ENCODE data around the gene ANXA1. TPM values are rescaled to one million over a fixed set of nuclear protein-coding genes. Genes with fewer than 3 reads are reported as not detected.
A peak's percentile ranks its signal among the peaks of the same experiment; 100 is the strongest.

ANXA1 gene
- total RNA-seq, 1 donor from 2014 or later: 340 TPM

- Histone ChIP-seq H3K27me3 (ENCODE audit: low read depth) (no peaks in the 10 kb centered on the region), H3K9me3 (no peaks in the 10 kb centered on the region), H3K36me3 (peaks cover 1% of the 10 kb centered on the region), H3K27ac (peak overlapping the region; percentile 74), H3K4me3 (peak overlapping the region; percentile 6), H3K4me1 (peaks cover 51% of the 10 kb centered on the region)
- DNase-seq (no peak), ATAC-seq (peak; percentile 60 to 71)
- intact Hi-C loops (cut with DNase I): no loop called here
- TF ChIP-seq, protein P1, sequence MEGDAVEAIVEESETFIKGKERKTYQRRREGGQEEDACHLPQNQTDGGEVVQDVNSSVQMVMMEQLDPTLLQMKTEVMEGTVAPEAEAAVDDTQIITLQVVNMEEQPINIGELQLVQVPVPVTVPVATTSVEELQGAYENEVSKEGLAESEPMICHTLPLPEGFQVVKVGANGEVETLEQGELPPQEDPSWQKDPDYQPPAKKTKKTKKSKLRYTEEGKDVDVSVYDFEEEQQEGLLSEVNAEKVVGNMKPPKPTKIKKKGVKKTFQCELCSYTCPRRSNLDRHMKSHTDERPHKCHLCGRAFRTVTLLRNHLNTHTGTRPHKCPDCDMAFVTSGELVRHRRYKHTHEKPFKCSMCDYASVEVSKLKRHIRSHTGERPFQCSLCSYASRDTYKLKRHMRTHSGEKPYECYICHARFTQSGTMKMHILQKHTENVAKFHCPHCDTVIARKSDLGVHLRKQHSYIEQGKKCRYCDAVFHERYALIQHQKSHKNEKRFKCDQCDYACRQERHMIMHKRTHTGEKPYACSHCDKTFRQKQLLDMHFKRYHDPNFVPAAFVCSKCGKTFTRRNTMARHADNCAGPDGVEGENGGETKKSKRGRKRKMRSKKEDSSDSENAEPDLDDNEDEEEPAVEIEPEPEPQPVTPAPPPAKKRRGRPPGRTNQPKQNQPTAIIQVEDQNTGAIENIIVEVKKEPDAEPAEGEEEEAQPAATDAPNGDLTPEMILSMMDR (IDR thresholded peaks at IDR 0.05): no peak
Measured at GRCh38 chr9:73149371-73150067, 2.1 kb upstream of the ANXA1 start.

DNA sequence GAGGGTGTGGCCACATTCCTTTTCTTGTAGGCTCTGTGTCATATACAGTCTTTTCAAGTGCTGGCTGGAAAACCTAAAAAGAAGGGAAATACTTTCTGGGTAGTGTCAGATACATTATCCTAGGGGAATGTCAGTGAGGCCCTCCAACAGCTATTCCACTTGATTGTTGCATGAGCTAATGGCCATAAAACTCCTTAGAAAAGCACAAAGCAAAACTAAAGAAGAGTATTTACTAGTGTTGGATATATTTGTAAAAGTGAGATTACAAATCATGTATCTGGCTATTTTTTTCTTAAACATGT lies 829 bp downstream of the ANXA1 start:
- TF ChIP-seq, protein P1 (IDR thresholded peaks at IDR 0.05): no peak
- no peaks in the 10 kb centered on the region for H3K9me3 ChIP-seq
- peak overlapping the region; percentile 89 for H3K27ac ChIP-seq
- ATAC-seq (peak; percentile 46 to 61), DNase-seq (no peak)
- peaks cover 3% of the 10 kb centered on the region for H3K36me3 ChIP-seq
- peak overlapping the region; percentile 53 for H3K4me3 ChIP-seq
- peaks cover 78% of the 10 kb centered on the region for H3K4me1 ChIP-seq
- intact Hi-C loops (cut with DNase I): no loop called here
- H3K27me3 ChIP-seq (ENCODE audit: low read depth): no peaks in the 10 kb centered on the region

DNA sequence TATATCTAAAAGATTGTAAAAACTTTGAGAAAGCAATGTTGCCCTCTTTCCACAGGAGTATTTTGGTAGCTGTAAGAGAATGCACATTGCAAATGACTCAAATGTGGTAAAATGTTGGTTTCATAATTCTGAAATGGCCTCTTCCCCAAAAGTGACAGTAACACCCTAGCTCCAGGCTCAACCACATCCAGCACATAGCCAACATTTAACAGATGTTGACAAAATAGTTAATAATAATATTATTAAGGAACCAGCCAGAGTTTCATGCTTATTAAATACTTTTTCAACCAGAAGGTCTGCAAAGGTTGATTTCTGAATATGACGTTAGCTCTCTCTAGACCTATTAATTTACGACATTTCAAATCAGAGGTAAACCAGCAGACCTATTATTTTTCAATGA lies 1.3 kb downstream of the ANXA1 start:
- Histone ChIP-seq H3K27ac (peak overlapping the region; percentile 89), H3K36me3 (peaks cover 3% of the 10 kb centered on the region), H3K9me3 (no peaks in the 10 kb centered on the region), H3K27me3 (ENCODE audit: low read depth) (no peaks in the 10 kb centered on the region), H3K4me1 (peaks cover 78% of the 10 kb centered on the region), H3K4me3 (peak overlapping the region; percentile 53)
- no peak for DNase-seq
- intact Hi-C loops (cut with DNase I): no loop called here
- TF ChIP-seq, protein P1 (IDR thresholded peaks at IDR 0.05): no peak
- ATAC-seq: peak; percentile 53 to 55

DNA sequence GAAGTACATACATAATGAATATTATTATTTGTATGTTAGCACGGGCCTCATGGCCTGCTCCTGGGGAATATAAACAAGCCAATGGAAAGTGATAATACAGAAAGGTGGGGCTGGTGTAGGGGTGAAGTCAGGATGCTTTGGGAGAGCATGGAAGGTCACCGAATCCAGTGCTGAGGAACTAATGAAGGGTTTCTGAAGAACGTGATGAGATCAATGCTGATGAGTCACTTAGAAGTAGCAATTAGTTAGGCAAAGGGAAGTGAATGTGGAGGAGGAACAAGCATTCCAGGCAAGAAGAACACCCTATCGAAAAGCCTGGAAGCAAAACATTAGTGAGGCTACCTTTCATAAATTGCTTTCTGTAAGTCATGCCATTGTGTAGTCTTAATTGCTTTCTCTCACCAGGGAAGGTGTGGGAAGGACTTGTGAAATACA lies 2.1 kb downstream of the ANXA1 start:
- TF ChIP-seq, protein P1 (IDR thresholded peaks at IDR 0.05): no peak
- intact Hi-C loops (cut with DNase I): no loop called here
- H3K4me1 ChIP-seq: peaks cover 70% of the 10 kb centered on the region

DNA sequence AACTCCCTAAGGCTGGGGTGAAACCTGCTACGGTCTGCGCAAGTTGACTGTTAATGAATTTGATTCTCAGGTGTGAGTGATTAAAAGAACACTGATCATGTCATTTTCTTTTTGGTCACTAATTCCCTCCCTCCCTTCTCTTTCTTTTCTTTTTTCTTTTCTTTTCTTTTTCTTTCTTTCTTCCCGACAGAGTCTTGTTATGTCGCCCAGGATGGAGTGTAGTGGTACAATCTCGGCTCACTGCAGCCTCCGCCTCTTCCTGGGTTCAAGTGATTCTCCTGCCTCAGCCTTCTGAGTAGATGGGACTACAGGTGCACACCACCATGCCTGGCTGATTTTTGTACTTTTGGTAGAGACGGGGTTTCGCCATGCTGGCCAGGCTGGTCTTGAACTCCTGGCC lies 2.6 kb downstream of the ANXA1 start:
- no peak for DNase-seq
- Histone ChIP-seq H3K4me3 (peak overlapping the region; percentile 53), H3K36me3 (peaks cover 13% of the 10 kb centered on the region), H3K9me3 (no peaks in the 10 kb centered on the region), H3K4me1 (peaks cover 66% of the 10 kb centered on the region), H3K27me3 (ENCODE audit: low read depth) (no peaks in the 10 kb centered on the region), H3K27ac (peak overlapping the region; percentile 89)
- TF ChIP-seq, protein P1 (IDR thresholded peaks at IDR 0.05): no peak
- intact Hi-C loops (cut with DNase I): no loop called here
- no peak for ATAC-seq

More for the DNA sequence above, 2.1 kb downstream of the ANXA1 start:
- Histone ChIP-seq H3K9me3 (no peaks in the 10 kb centered on the region), H3K27ac (peak overlapping the region; percentile 89), H3K36me3 (peaks cover 8% of the 10 kb centered on the region), H3K4me3 (peak overlapping the region; percentile 53), H3K27me3 (ENCODE audit: low read depth) (no peaks in the 10 kb centered on the region)
- DNase-seq (no peak), ATAC-seq (peak; percentile 42 to 48)
